ENCODE data around the gene RNH1.

- TF ChIP-seq CTCF (conservative IDR thresholded peaks at IDR 0.05; ENCODE audit: low read length) (0 out of 2 replicates have a peak, but pooled peaks have one; percentile 26), EZH2phosphoT487 (IDR thresholded peaks at IDR 0.05; ENCODE audit: borderline replicate concordance, low read depth, low read length) (no peak)
Observed at GRCh38 chr11:534396-535209, 27.6 kb upstream of the RNH1 start.

Measured in OCI-LY7 (cell line).